ENCODE measurements around the gene MYH15. TPM values are rescaled to one million over a fixed set of nuclear protein-coding genes. Genes with fewer than 3 reads are reported as not detected.

Gene MYH15
- total and polyA plus RNA-seq, 4 donors, result 0.01 to 0.08 (median 0.05) TPM; not detected in 1

DNA sequence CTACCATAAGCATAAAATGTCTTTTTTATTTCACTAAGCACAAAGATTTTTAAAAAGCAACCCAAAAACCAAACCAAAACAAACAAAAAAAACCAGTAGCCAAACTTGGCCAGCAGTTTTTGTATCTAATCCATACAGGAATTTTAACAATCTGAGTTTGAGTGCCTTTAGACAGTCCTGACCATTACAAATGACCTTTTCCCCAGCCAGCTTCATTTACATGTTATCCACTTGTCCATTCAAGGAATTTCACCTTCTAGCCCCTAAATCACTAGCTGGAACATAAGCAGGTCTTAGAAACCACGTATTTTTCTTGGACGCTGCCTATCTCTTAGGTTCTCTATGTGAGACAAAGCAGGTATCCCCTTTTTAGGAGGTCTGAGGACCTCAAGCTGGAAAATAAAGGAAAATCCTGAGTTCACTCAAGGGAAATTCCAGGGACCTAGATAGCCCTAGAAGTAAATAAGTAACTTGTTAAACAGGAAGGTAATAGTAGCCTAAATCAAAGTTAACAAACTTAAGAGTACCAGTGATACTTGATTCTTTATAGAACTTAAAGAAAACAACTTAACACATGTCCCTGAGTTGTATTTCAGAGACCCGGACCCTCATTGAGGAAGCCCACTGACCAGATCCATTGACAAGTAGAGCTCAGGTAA, 44.6 kb upstream of the MYH15 start:
- Histone ChIP-seq H3K4me1 (ENCODE audit: control insufficient read depth in 4 of 4, insufficient read depth in 4 of 4, low read length in 3 of 4) (peaks cover 0 to 5% (median 0%) of the 10 kb centered on the region in 4 donors), H3K9ac (ENCODE audit: low read depth in 1 of 2, low read length in 2 of 2) (no peak overlapping the region), H3K4me3 (ENCODE audit: low read depth in 1 of 3, low read length in 3 of 3) (no peak overlapping the region), H3K9me3 (ENCODE audit: control insufficient read depth in 4 of 4, low read length in 3 of 4) (no peaks in the 10 kb centered on the region), H3K27ac (ENCODE audit: low read depth in 1 of 2, low read length in 2 of 2) (no peak overlapping the region), H3K27me3 (ENCODE audit: control insufficient read depth in 4 of 4, insufficient read depth in 4 of 4, low read length in 3 of 4) (no peaks in the 10 kb centered on the region), H3K36me3 (ENCODE audit: control insufficient read depth in 4 of 4, insufficient read depth in 3 of 4, low read depth in 1 of 4, low read length in 3 of 4) (no peaks in the 10 kb centered on the region)
- TF ChIP-seq GABPA (IDR thresholded peaks at IDR 0.05 in 1 of 2, conservative IDR thresholded peaks at IDR 0.05 in 1 of 2) (no peak), FOXA2 (IDR thresholded peaks at IDR 0.05) (no peak), SP1 (IDR thresholded peaks at IDR 0.05) (no peak), MAX (IDR thresholded peaks at IDR 0.05) (no peak), HNF4A (conservative IDR thresholded peaks at IDR 0.05) (no peak), EGR1 (IDR thresholded peaks at IDR 0.05; ENCODE audit: low read depth in 2 of 2) (no peak), CTCF (IDR thresholded peaks at IDR 0.05; ENCODE audit: low read depth, low read length, missing input control) (no peak), RAD21 (IDR thresholded peaks at IDR 0.05) (no peak), YY1 (IDR thresholded peaks at IDR 0.05) (no peak), HNF4G (IDR thresholded peaks at IDR 0.05) (no peak), RXRA (IDR thresholded peaks at IDR 0.05) (no peak), ZBTB33 (IDR thresholded peaks at IDR 0.05) (no peak), TAF1 (conservative IDR thresholded peaks at IDR 0.05) (no peak), FOXA1 (IDR thresholded peaks at IDR 0.05) (no peak), NR2F2 (IDR thresholded peaks at IDR 0.05) (no peak), JUND (IDR thresholded peaks at IDR 0.05) (no peak)
- TF ChIP-seq, protein P1, sequence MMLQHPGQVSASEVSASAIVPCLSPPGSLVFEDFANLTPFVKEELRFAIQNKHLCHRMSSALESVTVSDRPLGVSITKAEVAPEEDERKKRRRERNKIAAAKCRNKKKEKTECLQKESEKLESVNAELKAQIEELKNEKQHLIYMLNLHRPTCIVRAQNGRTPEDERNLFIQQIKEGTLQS (IDR thresholded peaks at IDR 0.05), result no peak
- TF ChIP-seq, protein P2, sequence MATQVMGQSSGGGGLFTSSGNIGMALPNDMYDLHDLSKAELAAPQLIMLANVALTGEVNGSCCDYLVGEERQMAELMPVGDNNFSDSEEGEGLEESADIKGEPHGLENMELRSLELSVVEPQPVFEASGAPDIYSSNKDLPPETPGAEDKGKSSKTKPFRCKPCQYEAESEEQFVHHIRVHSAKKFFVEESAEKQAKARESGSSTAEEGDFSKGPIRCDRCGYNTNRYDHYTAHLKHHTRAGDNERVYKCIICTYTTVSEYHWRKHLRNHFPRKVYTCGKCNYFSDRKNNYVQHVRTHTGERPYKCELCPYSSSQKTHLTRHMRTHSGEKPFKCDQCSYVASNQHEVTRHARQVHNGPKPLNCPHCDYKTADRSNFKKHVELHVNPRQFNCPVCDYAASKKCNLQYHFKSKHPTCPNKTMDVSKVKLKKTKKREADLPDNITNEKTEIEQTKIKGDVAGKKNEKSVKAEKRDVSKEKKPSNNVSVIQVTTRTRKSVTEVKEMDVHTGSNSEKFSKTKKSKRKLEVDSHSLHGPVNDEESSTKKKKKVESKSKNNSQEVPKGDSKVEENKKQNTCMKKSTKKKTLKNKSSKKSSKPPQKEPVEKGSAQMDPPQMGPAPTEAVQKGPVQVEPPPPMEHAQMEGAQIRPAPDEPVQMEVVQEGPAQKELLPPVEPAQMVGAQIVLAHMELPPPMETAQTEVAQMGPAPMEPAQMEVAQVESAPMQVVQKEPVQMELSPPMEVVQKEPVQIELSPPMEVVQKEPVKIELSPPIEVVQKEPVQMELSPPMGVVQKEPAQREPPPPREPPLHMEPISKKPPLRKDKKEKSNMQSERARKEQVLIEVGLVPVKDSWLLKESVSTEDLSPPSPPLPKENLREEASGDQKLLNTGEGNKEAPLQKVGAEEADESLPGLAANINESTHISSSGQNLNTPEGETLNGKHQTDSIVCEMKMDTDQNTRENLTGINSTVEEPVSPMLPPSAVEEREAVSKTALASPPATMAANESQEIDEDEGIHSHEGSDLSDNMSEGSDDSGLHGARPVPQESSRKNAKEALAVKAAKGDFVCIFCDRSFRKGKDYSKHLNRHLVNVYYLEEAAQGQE (IDR thresholded peaks at IDR 0.05), result no peak
- DNase-seq (ENCODE audit: low spot score), result no peak
- 68% methylated on average over 3 of the region's 3 CpGs for WGBS

Measured in liver (tissue), 9 donors.